Loucy (cell line): ENCODE measurements around the gene FGD5.

Source experiments
- CTCF ChIP-seq: fragments of 200-600 bp; sonication (generic); conservative IDR thresholded peaks from 2 replicates; pipeline ENCODE4 v1.5.1; 2014; ENCODE audit warnings: mild to moderate bottlenecking, antibody characterized with exemption, low read length
- EZH2phosphoT487 ChIP-seq: fragments of 200-600 bp; IDR thresholded peaks from 2 replicates; pipeline ENCODE4 v1.6.1; 2018; ENCODE audit warnings: antibody characterized with exemption, mild to moderate bottlenecking, moderate library complexity, borderline replicate concordance

- TF ChIP-seq CTCF (no peak), EZH2phosphoT487 (no peak)
Measured at GRCh38 chr3:14862661-14863230, 44.0 kb downstream of the FGD5 start.
